Right kidney (tissue), 9 donors: Measurements from ENCODE around the gene SYT17.

Source experiments
- DNase-seq: peaks from one replicate; pipeline ENCODE4 v3.0.0-alpha.2; 2016
- long read RNA-seq, 8 donors: transcript quantifications; one replicate each; lab custom pipeline, GENCODE V29; 2026

The SYT17 gene, protein sequence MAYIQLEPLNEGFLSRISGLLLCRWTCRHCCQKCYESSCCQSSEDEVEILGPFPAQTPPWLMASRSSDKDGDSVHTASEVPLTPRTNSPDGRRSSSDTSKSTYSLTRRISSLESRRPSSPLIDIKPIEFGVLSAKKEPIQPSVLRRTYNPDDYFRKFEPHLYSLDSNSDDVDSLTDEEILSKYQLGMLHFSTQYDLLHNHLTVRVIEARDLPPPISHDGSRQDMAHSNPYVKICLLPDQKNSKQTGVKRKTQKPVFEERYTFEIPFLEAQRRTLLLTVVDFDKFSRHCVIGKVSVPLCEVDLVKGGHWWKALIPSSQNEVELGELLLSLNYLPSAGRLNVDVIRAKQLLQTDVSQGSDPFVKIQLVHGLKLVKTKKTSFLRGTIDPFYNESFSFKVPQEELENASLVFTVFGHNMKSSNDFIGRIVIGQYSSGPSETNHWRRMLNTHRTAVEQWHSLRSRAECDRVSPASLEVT
- long read RNA-seq, donor 1, result 0 reads
- long read RNA-seq, donor 2, partial matches to known transcripts, result 6 of 7 reads
- long read RNA-seq, donor 2, other reads (novel, unspliced or antisense), result 0 of 7 reads
- long read RNA-seq, donor 3, partial matches to known transcripts, result 0 of 3 reads
- long read RNA-seq, donor 3, other reads (novel, unspliced or antisense), result 0 of 3 reads
- long read RNA-seq, donor 4, partial matches to known transcripts, result 0 of 1 reads
- long read RNA-seq, donor 4, other reads (novel, unspliced or antisense), result 0 of 1 reads
- long read RNA-seq, donor 5, partial matches to known transcripts, result 0 of 2 reads
- long read RNA-seq, donor 5, other reads (novel, unspliced or antisense), result 0 of 2 reads
- long read RNA-seq, donor 6, partial matches to known transcripts, result 7 of 11 reads
- long read RNA-seq, donor 6, other reads (novel, unspliced or antisense), result 0 of 11 reads
- long read RNA-seq, donor 7, result 0 reads
- long read RNA-seq, donor 8, partial matches to known transcripts, result 0 of 2 reads
- long read RNA-seq, donor 8, other reads (novel, unspliced or antisense), result 0 of 2 reads

DNA sequence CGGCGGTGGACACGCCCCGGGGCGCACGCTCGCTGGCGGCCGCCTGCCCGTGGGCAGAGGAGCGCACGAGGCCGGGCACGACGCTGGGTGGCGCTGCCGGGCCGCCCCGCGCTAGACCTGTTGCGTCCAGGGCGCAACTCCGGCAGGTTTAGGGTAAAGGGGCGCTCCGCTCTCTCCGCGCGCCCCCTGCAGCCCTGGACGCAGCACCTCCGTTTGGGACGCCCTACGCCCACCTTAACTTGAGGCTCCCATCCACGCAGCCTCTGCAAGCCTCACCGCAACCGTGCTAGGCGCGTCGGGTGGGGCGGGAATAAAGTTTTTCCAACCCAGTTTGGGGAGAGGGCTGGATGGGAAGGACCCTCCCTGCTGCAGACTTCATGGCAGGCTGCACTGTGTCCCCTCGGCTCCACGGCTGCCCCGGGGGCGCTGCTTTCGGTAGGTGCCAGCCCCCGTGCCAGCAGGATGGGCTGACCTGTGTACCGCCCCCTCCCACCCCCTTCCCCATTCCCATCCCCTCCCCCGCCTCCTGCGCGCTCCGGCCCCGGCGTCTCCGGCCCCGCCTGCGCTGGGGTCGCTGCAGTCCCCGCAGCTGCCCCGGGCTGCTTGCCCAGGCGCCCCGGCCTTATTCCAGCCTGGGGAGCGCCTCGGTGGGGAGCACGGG is at the start of gene SYT17:
Gene SYT17, plus strand, starts transcription at position 531 of the 661 bp plus-strand sequence. CDS start 407 bp downstream, outside the sequence.
- DNase-seq, result peak; percentile 80

DNA sequence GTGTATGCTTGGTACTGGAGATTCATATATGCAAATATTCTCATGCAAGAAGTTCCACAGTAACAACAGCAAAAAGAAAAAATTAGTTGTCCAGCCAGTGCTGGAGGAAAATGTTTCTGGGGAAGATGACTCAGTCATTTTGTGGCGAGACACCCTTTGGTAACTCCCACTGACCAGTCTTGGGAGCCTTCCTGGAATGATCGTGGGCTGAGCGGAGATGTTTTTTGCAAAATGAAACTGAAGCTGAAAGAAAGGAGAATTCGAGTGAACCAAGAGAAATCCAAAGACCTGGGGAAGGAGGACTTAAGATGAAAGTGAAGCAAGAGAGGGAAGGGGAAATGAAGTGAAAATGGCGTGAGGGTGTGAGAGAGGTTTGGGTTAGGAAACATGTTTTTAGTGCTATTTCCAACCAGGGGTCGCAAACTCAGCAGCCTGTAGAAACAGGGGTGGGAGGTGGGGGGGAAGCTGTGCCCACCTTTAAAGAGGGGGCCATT is 49.1 kb upstream of the SYT17 start:
- no peak for DNase-seq

DNA sequence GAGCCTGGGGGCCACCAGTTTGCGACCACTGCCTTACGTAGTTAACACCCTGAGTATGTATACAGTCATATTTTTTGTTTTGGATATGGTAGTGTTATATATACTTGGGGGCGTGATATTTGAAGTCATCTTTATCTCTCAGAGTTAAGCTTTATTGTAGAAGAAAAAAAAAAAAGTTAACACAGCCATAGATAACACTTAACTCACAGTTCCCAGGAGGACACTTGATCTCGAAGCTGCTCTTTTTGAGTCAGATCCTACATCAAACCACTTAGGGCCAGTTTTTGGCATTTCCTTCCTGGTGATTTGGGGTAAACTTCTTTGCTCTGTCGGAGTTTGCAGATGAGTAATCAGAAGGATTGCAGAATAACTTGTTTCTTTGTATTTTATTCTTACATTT is 48.5 kb upstream of the SYT17 start:
- DNase-seq, result no peak

DNA sequence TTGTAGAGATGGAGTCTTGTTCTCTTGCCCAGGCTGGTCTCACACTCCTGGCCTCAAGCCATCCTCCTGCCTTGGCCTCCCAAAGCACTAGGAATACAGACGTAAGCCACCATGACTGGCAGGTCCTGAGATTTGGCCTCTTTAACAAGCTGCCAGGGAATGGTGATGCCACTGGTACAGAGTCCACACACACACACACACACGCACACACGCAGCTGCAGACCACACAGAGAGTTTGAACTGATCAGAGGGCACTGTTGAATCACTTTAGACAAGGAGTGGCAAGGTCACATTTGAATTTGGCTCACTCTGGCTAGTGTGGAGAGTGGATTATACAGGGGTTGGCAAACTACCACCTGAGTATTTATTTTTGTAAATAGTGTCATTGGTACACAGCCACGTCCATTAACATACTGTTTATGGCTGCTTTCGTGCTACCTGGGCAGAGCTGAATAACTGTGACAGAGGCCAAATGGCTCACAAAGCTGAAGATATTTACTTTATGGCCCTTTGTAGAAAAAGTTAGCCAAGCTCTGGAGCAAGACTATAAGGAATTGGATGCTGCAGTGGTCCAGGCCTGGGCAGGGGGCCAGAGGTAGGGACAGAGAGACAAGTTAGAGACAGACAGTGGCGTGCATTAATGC is 44.4 kb upstream of the SYT17 start:
- no peak for DNase-seq

DNA sequence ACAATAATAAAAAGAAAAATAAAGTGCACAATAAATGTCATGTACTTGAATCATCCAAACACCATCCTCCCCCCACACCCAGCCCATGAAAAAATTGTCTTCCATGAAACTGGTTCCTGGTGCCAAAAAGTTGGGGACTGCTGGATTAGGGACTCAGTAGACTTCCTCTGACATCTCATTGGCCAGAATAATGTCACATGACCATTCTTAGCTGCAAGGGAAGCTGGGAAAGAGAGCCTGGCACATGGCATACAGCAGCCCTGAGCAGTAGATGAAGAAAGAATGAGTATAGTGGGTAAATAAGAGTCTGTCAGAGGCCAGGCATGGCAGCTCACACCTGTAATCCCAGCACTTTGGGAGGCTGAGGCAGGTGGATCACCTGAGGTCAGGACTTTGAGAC is 41.7 kb upstream of the SYT17 start:
- no peak for DNase-seq

DNA sequence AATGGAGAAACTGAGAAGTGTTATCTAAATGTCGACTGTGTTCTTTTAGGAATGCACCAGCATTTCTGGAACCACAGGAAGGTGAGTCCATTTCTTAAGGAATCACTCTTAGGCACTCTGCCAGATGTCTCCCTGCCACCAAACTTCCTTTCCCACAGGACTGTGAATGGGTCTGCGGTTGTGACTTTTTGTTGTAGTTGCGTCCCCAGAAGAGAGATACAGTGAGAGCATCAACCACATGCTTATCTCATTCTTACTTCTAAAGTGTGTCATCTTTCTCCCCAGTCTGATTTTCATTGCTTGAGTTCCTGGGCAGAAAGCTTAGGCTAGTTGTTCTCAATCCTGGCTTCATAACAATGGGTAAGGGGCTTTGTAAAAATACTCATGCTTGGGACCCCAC is 40.8 kb upstream of the SYT17 start:
- DNase-seq, result no peak

DNA sequence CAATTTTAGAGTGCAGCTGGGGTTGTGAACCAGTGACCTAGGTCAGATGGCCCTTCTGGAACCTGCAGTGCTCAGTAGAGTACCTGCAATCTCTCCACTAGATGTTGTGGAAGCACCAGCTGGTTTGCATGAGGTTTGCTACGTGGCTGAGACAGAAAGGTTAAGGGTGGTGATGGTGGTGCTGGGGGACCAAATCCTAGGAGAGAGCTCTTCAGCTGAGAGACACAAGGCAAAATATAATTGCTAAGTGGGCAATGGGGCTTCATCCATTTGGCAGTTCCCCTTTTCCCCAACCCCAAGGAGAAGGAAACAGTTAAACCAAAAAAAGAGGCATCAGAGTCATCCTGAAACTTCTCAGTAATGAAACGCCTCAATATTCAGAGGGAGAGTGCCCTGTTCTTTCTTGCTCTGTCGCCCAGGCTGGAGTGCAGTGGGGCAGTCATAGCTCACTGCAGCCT is 40.3 kb upstream of the SYT17 start:
- no peak for DNase-seq

DNA sequence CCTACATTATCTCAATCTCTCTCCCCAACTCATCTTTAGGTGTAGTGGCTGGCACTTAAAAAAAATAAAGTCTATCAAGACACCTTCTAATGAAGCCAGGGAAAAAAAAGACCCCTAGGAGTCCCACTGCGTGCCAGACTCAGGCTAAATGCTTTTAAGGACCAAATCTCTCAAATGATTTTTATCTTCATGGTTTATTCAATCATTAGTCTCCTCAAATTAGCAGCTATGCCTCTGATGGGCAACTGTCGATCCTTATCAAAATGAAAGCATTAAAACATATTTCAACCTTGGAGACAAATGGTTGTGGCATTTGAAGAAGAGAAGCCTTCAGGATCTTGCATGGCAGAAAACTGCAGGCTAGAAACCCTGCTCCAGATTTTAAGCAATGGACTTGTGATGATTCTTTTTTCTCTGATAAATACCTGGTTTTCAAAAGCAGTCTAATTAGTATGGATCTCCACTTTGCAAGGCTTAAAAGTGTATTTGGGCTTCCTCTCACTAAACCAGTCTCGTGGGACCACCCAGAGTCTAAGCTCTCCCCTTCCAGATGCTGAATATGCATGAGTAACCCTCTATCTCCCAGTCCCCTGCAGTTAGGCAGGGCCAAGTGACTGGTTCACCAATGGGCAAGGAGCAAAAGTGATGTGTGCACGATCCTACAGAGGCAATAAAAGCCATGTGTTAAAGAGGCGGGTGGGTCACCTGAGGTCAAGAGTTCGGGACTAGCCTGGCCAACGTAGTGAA is 39.4 kb upstream of the SYT17 start:
- DNase-seq, result no peak

DNA sequence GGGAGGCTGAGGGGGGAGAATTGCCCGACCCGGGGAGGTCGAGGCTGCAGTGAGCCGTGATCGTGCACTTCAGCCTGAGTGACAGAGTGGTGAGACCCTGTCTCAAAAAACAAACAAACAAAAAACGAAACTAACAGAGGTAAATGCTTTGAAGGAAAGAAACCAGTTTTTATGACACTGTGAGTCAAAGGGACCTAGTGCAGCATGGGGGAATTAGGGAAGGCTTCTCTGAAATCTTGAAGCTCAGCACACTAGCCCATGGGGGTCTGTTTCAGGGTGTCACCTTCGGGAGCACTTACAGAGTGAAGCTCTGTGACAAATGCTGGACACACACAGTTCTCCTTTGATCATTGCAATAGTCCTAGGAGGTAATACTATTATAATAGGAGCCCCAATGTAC is 37.7 kb upstream of the SYT17 start:
- no peak for DNase-seq

DNA sequence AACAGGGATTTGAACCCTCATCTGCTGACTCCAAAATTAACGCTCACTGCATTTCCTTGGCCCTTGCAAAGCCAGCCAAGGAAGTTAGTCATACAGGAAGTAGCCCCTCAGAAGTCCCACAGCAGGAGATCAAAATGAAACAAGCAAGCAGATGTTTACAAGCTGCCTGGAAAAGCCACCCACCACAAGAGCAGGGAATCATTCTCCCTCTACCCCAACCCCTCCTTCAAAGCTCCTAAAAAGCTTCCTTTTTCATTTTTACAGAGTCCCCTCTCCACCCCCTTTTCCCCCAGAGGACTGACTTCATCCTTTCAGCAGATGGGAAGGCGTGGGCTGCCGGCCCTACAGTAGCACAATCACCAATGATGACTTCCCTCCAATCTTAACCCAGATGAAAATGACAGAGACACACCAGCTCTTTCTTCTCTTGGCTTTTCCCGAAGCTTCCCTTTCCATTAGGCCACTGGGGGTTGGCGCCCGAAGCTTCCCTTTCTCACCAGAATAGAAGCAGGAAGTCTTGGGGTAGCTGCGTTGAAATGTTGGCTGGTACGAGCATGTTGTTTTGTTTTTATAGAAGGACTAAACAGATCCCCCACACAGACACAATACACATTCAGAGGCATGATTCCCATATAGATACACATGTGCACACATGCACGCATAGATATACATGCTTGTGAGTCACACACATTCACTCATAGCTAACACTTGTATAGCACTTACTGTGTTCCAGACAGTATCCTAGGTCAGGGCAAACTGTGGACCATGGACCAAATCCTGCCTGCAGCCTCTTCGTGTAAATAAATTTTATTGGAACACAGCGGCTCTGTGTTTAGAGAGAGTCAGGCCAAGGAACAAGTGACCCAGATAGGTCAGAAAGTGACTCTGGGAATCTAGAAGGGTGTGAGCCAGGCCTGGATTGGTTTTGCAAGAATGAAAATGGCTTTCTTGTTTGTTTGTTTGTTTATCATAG is 36.9 kb upstream of the SYT17 start:
- peak; percentile 39 for DNase-seq

DNA sequence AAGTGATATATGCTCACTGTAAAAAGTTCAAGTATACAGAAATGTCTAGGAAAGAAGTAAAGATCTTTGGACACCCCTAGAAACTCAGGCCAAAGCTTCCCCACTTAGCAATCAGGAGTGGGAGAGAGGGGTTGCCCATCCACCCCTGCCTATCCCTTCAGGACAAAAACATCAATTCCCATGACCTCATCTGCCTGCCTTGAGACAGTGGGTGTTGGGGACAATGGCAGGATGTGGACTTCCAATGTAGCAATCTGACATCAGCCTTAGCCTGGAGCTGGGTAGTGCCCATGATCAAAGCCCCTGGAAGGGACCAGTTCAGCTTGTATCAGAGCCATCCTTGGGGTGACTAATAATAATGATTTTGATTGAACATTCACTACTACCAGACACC is 36.2 kb upstream of the SYT17 start:
- no peak for DNase-seq

DNA sequence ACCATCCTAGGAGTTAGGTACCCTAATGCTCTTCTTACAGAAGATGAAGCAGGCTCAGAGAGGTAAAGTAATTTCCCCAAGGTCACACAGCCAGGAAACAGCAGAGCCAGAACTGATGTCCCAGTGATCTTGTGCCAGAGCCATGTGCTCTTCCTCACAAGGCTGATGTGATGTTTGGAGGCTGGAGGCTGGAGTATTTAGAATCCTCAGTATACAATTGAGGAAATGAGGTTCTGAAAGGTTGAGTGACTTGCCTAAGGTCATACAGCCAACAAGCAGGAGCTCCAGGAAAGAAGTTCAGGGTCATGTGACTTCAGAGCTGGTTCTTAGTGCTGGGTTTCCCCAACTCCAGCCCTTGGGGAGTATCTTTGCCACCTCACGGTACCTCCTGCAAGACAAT is 35.8 kb upstream of the SYT17 start:
- DNase-seq, result no peak

DNA sequence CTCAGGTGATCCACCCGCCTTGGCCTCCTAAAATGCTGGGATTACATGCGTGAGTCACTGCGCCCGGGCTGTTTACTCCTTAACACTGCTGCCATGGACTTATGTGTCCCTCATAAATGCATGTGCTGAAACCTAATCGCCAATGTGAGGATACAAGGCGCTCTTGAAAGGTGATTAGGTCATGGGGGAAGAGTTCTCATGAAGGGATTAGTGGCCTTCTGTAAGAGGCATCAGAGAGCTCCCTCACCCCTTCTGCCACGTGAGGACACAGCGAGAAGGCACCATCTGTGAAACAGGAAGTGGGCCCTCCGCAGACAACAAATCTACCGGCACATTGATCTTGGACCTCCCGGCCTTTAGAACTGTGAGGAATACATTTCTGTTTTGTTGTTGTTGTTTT is 35.1 kb upstream of the SYT17 start:
- no peak for DNase-seq

DNA sequence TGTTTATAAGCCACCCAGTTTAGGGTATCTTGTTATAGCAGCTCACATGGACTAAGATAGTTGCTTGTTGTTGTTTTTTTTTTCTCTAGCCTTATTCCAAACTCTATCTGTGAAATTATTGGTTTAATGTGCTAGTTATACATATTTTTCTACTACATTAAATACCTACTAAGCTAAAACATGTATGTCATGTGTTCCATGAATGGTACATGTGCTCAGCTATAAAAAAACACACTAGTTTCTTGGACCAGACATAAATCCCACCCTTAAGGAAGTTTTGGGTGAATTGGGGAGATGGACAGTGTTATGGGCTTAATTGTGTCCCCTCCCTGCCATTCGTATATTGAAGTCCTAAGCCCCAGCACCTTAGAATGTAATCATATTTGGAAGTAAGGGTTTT is 34.4 kb upstream of the SYT17 start:
- DNase-seq, result no peak

DNA sequence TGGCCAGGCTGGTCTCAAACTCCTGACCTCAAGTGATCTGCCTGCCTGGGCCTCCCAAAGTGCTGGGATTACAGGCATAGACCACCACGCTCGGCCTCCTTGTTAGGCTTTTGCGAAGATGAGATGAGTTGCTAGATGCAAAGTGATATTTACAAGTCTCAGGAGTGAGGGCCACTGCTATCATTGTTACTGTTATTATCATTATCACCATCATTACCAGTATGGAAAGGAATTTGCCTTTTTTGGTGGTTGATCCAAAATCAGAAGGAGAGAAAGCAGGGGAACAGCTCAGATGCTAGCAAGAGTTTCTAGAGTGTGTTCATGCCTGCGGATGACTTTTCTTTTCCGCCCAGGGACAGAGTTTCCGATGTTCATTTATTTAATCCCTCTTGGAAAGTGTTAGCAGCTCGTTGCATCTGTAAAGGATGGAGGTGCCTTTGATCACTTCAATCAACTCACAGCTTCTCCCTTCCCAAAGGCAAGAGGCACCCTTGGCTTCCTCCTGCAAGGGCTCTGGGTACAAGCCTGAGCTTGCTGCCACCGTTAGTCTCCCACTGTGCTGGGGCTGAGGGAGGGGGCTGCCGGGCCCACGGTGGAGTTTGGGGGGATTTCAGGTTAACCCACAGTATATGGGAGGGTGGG is 32.7 kb upstream of the SYT17 start:
- no peak for DNase-seq

DNA sequence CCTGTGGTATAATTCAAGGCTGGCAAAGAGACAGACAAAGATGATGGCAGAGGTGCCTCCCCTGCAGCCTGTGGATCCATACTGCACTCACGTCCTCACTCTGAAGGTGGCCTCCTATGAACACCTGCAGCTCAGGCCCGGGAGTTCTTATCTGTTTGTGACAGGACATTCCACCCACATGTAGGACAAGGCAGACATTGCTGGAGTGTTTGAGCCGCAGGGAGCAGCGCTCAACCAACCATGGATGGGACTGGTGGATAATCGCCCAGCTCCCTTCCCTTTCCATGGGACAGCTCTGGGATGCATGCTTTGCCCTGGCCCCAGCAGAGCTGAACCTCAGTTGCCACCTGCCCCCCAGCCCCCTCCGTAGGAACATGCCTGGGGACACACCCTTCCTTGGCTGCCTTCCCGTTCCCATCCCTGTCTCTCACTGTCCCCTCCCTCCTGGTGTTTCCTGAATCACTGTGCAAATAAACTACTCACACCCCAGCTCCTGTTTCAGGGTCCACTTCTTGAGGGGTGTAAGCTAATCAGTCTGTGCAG is 32.1 kb upstream of the SYT17 start:
- DNase-seq, result no peak

DNA sequence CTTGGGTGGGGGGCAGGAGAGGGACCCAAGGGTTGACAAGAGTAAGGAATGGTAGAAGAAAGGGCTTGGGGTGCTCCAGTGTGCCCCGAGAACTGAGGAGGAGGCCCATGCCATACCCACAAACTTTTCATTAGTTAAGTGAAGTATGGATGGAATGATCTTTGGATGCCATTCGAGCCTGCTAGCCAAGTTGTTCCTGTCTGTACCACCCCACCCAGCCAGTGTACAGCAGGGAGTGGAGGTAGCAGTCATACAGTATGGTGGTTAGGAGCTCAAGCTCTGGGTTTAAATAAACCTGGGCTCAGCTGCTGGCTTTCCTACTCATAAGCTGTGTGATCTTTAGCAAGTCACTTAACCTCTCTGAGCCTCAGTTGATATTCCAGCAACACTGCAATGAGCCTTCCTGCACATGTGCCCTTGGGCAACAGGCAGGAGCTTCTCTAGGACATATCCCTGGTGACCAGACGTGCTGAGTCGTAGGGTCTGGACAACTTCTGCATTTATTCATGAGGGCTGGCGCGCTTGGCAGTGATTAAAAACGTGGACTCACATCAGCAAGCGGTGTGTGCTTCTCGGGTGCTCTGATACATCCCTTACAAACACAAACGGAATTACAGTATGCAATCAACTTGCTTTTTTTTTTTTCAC is 31.4 kb upstream of the SYT17 start:
- DNase-seq, result no peak
